ENCODE results near the gene EFCAB5. TPM values are rescaled to one million over a fixed set of nuclear protein-coding genes. Genes with fewer than 3 reads are reported as not detected.

The EFCAB5 gene
- total RNA-seq, 1 donor from 2014 or later: 0.40 TPM

- DNase-seq (ENCODE audit: low read depth in 2 of 2): no peak
These were observed 212.0 kb downstream of the EFCAB5 start for GRCh38 chr17:30153463-30153862.

- no peak for DNase-seq (ENCODE audit: low read depth in 2 of 2)
These were observed 214.0 kb downstream of the EFCAB5 start for GRCh38 chr17:30155389-30155788.

Other genes starting within 250 kb of the EFCAB5 start
- 10.7 and 11.6 TPM in 2 replicates for gene SSH2, start 11.4 kb upstream of the EFCAB5 start, total RNA-seq
- gene NSRP1, start 175.2 kb downstream of the EFCAB5 start, total RNA-seq: 6.5 and 12.5 TPM in 2 replicates